ENCODE data around the gene PRMT7.

GRCh38 chr16:68372806-68373205 is 62.0 kb downstream of the PRMT7 start:
- no peak for TF ChIP-seq CTCF (conservative IDR thresholded peaks at IDR 0.05; ENCODE audit: low read length)
- no peak for TF ChIP-seq EZH2phosphoT487 (IDR thresholded peaks at IDR 0.05; ENCODE audit: borderline replicate concordance, low read depth, low read length)

Measured in OCI-LY7 (cell line).